ENCODE results near the gene DOK3.
A peak's percentile ranks its signal among the peaks of the same experiment; 100 is the strongest.

DOK3 gene

DNA sequence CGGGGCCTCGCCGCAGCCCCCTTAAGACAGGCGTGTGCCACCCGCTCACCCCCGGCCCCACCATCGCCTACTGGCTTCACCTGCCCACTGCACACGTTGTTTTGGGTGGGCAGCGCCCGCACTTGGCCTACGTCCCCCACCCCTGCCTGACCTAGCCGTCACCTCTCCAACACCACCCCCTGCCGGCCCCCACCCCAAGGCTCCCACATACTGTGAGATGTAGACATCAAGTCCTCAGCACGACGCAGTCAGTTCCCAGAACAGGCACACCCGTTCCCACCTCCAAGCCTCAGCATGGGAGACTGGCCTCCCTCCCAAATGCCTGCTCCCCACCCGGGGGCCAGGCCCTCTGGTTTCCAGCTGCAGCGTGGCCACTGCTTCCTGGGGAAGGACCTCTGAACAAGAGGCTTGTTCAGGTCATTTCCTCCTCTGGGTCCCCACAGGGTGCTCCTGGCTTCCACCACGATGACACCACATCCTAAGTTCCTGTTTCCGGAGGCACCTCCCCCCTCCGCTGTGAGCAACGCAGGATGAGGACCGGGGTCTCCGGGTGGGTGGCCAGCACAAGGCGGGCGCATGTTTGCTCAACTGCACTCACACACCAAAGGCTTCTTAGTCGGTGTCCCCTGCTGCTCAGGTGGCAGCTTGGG lies 47.5 kb downstream of the DOK3 start:
- DNase-seq: no peak

DNA sequence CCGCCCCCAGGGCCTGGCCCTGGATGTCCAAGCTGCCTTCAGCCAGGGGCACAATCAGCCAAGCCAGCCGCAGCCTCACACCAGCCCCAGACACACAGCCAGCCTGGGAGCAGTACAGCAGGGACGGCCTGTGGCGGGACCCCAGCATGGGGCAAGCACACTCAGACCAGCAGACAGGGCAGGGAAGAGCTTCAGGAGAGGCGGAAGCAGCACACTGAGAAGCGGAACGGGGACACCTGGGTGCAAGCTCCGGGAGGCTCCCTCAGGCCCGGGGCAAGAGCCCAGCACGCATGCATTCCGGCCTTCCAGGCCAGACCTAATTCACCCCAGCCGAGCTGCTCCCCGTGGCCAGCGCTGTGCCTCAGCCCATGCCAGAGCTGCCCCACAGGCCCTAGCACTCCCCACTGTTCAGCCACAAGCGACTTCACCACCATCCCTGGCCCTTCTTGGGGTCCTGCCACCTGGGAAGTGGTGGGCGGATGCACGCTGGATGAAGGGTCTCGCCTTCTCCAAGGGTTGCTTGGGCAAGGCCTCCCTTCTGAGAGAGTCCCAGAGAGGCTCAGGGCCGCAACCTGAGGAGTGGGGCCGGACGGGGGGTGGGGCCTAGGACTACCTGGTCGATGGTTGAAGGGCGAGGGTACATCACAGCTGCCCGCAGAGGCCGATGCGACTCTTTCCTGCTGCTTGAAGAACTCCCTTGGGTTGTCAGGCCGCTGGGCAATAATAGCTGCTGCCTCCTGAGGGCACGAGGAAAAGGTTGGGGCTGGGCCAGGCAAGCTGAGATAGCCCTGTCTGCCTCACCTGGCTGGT lies 49.6 kb downstream of the DOK3 start:
- DNase-seq: no peak

DNA sequence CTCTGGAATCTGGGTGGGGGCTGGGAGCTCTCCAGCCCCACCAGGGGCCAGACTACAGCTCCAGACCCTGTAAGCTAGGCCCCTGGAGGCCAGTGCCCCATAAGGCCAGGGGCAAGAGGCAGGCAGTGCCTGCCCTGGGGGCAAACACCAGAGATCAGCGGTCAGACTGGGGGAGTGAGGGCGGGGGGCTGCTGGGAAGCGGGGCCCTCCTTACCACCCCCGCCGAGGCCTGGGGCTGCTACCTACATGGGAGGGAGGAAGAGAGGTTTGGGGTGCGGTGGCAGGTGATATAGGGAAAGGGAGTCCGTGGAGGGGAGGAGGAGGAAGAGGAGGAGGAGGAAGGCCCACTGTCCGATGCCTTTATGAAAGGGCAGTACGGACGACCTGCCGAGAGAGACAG lies 50.3 kb downstream of the DOK3 start:
- DNase-seq: no peak

DNA sequence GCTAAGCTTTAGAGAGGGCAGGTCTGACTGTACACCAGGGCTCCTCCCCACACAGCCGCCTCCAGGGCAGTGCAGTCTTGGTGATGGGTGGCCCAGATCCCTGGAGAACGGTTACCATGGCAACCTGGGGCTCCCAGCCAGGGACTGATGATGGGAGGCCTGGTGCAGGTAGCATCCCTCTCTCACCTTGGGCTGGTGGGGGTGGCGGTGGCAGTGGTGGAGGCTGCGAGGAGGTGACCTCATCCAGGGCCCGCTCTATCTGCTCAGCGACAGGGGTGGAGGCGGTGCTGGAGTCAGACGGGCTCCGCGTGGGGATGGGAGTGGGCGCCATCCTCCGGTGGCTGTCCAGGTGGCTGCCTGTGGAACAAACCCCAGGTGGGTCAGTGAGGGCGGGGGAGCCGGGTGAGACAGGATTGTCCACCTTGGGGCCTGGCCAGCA lies 50.7 kb downstream of the DOK3 start:
- DNase-seq: peak; percentile 46

DNA sequence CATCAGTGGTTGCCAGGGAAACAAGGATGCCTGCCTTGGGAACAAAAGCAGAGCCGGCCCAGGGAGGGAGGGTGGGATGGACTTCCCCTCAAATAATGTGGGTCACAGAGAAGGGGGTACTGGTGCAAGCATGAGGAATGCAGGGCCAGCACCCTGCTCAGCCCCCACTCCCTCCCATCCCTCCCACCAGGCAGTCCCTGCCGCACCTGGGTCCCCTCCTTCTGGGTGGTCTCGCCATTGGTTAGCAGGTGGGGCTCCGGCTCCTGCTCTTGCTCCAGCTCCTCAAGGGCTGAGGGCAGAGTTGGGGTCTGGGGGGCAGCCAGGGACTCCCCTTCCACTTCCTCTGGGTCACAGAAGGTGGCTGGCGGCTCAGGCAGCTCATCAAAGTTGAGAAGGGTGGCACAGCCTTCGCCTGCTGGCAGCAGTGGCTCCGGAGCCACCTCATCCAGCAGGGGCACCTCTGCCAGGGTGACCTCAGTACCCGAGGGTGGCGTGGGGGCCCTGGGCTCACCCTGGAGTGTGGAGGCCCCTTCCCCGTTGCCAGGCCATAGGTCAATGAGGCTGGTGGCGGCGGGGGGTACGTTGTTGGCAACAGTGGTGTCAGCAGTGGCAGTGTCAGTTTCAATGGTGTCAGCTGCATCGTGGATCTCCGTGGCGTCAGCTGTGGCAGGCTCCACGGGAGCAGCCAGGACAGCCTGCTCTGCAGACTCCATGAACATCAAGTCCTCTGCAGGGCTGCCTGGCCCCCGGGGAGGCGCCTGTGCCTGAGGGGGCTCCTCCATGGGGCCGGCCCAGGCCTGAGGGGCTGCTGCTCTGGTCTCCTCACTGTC lies 51.6 kb downstream of the DOK3 start:
- no peak for DNase-seq

DNA sequence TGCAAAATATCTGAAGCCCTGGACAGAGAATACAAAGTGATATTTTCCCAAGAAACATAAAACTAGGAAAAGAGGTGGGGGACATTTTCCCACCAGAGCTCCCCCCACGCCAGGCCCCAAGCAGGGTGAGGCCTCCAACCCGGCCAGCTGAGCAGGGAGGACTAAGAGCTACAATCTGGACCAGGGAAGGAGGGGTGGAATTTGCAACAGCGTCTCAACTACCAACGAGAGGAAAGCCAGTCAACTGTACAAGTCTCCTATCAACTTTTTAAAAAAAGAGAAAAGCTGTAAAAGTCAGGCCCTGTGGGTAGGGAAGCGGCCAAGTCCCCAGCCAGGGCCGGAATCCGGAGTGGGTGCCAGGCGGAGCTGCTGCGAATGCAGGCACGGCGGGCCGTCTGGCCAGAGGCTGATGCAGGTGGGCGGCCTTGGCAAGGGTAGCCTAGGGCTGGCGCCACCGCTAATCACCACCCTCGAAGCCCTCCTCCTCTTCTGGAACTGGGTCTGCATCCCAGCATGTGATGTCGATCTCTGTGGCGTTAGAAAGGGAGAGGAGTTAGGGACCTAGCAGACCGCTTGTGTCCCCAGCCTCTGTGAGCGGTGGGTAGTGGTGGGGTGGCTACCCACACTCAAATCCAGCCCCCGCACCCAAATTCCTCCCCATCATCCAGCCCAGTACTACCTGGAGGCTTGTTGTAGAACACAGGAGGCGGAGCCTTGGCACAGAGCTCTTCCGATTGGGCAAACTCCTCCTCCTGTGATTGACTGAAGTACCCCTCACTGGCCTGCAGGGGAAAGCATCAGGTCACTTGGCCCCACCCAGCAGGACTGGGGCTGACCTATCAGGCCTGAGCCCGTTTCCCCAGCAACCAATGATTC lies 52.4 kb downstream of the DOK3 start:
- peak; percentile 97 for DNase-seq

DNA sequence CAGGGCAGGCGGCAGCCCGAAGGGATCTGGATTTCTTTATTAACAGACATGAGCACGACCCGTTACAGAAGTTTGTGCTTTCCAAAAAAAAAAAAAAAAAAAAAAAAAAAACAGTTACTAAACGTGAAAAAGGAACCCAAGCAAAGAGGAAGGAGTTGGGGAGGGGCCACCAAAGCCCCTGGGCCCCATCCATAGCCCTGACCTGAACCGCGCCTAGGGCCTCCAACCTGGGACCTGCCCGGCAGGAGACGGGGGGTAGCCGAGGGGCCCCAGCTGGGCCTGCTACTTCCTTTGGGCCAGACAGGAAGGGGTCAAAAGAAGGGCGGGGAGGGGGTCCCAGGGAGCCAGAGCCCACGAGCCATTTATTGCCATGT lies 53.0 kb downstream of the DOK3 start:
- no peak for DNase-seq

DNA sequence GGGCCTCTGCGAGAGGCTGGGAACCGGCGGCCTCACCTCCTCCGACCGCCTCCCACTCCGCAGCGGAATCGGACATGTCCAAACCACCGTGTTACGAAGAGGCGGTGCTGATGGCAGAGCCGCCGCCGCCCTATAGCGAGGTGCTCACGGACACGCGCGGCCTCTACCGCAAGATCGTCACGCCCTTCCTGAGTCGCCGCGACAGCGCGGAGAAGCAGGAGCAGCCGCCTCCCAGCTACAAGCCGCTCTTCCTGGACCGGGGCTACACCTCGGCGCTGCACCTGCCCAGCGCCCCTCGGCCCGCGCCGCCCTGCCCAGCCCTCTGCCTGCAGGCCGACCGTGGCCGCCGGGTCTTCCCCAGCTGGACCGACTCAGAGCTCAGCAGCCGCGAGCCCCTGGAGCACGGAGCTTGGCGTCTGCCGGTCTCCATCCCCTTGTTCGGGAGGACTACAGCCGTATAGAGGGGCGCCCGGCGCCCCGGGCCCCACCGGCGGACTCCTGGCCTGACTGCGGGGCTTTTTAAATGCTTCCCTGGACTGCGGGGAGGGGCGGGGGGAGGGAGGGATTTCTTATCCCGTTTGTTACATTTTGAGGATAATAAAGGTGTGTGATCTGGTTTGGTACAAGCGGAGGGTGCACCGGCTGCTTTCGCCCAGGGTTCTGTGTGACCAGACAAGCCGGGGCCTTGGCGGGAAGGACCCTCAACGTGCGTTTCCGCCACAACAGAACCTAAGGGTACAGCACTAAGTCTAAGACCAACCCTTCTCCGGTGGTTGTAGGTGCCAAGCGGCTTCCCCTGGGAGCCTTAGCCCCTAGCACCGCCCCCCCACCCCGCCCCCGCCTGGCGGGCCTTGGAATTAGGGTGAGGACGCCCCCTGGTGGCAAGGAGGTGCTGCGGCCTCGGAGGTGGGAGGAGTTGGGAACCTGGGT lies 53.7 kb downstream of the DOK3 start:
- peak; percentile 86 for DNase-seq

DNA sequence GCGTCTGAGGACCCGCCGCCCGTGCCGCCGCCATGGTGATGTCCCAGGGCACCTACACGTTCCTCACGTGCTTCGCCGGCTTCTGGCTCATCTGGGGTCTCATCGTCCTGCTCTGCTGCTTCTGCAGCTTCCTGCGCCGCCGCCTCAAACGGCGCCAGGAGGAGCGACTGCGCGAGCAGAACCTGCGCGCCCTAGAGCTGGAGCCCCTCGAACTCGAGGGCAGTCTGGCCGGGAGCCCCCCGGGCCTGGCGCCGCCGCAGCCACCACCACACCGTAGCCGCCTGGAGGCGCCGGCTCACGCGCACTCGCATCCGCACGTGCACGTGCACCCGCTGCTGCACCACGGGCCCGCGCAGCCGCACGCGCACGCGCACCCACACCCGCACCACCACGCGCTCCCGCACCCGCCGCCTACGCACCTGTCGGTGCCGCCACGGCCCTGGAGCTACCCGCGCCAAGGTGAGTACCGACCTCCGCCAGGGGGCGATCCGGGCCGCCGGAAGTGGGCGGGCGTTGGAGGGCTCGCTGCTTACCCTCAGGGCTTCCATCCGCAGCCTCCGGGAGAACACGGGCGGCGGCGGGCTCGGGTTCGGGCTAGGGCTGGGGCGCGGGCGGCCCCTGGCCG lies 54.5 kb downstream of the DOK3 start:
- DNase-seq: peak; percentile 74

DNA sequence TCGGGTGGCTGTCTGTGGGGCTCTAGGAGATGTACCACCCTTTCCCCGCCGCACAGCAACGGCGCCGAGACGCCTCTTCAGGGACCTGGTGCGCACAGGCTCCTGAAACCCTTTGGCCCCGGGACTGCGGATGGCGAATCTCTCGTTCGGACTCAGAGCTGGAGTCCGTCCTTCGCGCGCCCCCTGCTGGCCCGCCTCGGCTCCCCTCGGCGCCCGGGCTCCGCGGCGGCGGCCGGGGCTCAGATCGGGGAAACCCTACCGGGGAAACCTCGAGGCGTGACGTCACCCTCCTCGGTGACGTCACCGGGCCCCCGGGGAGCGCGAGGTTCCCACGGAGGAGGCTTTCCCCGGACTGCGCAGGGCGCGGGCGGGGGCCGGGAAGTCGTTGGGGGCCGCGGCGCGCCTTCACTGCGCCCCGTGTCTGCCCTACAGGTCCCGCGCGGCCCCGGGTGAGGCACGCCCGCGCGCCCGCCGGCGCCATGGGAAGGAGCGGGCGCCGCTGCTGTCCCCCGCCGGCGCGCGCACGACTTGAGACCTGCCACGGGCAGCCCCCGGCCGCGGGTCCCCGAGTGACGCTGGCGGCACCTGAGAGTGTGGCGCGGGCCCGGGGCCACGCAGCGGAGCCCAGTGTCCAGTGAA lies 55.1 kb downstream of the DOK3 start:
- peak; percentile 87 for DNase-seq

DNA sequence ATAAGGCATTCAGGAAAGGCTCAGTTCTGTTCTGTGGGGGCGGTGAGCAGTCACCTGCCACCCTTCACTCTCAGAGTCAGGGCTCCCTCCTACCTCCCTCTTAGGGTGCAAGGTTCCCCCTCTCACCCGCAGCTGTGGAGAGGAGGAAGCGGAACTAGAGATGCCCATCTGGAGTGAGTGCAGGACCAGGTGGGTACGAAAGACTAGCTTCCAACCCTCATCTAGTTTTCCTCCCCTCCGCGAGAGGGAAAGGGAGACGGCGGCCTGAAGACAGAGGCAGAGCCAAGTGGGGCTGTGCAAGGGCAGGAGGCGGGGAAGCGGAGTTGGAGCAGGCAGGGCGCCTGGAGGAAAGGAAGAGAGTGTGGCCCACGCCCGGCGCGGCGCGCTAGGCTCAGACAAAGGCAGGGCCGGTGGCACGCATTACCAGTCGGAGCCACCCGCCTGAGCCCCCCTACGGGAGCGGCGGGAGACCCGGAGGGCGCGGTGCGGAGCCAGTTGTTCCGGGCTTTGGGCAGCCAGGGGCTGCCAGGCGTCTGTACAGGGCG lies 55.7 kb downstream of the DOK3 start:
- no peak for DNase-seq

DNA sequence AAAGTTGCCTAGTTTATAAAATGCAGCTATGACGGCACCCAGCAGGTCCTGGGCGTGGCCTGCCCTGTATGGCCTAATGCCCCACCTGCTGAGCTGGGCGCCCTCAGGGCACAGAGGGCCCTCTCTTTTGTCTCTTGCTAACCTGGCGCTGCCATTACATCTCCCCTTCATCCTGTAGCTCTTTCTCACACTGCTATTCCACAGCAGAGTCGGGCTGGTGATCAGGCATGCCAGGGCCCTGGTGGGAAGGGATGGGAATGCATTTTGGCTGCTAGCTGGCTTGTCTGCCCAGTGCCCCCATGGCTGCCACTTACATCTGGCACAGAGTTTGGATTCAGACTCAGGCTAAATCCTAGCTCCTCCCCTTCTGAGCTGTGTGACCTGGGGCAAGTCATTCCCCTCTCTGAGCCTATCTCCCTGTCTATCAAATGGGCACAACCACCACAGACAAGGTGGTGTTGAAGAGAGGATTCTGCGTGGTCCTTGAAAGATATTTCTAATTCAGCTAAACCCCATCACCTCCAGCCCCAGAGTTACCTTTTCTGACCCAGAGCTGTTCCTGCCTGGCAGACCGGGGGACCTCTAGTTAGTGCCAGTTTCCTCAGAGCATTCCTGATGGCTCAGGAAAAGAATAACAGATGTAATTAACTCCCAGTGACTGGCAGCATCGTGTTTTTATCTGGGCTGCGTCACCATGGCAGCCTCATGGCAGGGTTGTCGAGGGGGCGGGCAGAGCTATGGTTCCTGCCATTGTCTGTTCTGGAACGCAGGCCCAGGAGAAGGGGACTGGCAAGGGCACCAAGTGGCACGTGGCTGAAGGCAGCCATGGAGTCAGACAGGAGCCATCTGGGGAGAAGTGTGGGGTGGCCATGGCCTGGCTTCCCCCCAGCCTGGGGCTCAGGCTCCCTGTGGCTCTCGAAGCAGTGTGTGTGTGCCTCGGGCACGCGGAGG lies 56.7 kb downstream of the DOK3 start:
- no peak for DNase-seq

Data from fibroblast of skin of right biceps (primary cell).